Effector memory CD8-positive, alpha-beta T cell (primary cell): ENCODE measurements around the gene DMPK.
"Not testable (repeated sequence)": the region's sequence is repeated elsewhere in the genome, so short reads cannot be mapped to it uniquely, and the experiment has no call there.

Source experiments
- ATAC-seq: fragments of 150-1000 bp; cut with Tn5 transposase; replicated peaks from 2 replicates; pipeline ENCODE4 v1.10.0; 2021; ENCODE audit warnings: mild to moderate bottlenecking, moderate library complexity
- DNase-seq, 3 experiments: peaks; one replicate each; pipeline ENCODE4 v3.0.0; 2021
- H3K27ac Mint-ChIP-seq, 2 donors: one replicate each; pipeline ENCODE4 v1.8.0; 2022; ENCODE audit warnings: mild to moderate bottlenecking in 2 of 2, mixed read lengths in 2 of 2, moderate library complexity in 2 of 2
- H3K27me3 Mint-ChIP-seq, 2 donors: one replicate each; pipeline ENCODE4 v1.8.0; 2022; ENCODE audit warnings: mixed read lengths in 2 of 2
- H3K36me3 Mint-ChIP-seq: one replicate; pipeline ENCODE4 v1.8.0; 2022; ENCODE audit warnings: mild to moderate bottlenecking, moderate library complexity, mixed read lengths; ENCODE audit not compliant: insufficient read depth
- H3K4me1 Mint-ChIP-seq, 2 donors: one replicate each; pipeline ENCODE4 v1.8.0; 2022; ENCODE audit warnings: low read depth in 2 of 2, mixed read lengths in 2 of 2
- H3K4me3 Mint-ChIP-seq, 2 donors: one replicate each; pipeline ENCODE4 v1.8.0; 2022; ENCODE audit warnings: mild to moderate bottlenecking in 2 of 2, mixed read lengths in 2 of 2, moderate library complexity in 2 of 2
- H3K9me3 Mint-ChIP-seq, 2 donors: one replicate each; pipeline ENCODE4 v1.8.0; 2022; ENCODE audit warnings: mixed read lengths in 2 of 2

The DMPK gene

GRCh38 chr19:45747513-45747912, 34.8 kb downstream of the DMPK start:
- Mint-ChIP-seq H3K9me3 (no peaks in the 10 kb centered on the region), H3K27me3 (peaks cover 10 to 46% of the 10 kb centered on the region in 2 donors), H3K4me3 (no peak overlapping the region), H3K36me3 (no peaks in the 10 kb centered on the region), H3K27ac (no peak overlapping the region), H3K4me1 (no peaks in the 10 kb centered on the region)
- DNase-seq (no peak), ATAC-seq (no peak)

DNA sequence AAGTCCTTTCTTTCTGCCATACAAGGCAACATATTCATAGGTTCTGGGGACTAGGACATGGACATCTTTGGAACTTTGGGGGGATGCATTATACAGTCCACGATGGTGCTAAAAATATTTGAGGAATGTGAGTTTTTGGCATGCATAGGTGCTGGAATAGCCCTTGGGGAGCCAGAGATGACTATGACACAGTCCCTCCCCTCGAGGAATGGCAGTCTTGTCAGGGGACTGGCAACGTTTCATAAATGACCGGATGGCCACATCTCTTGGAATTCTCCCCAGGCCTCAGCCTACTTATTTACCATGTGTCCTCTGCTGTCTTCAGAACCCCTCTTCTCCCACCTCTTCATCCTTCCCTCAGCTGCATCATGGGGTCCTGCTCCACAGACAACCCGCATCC, 35.4 kb downstream of the DMPK start:
- Mint-ChIP-seq H3K27me3 (peaks cover 10 to 51% of the 10 kb centered on the region in 2 donors), H3K27ac (no peak overlapping the region), H3K36me3 (no peaks in the 10 kb centered on the region), H3K4me3 (no peak overlapping the region), H3K4me1 (no peaks in the 10 kb centered on the region), H3K9me3 (no peaks in the 10 kb centered on the region)
- no peak for ATAC-seq
- DNase-seq: no peak

GRCh38 chr19:45745606-45746005, 36.7 kb downstream of the DMPK start:
- no peak for DNase-seq
- Mint-ChIP-seq H3K4me1 (no peaks in the 10 kb centered on the region), H3K4me3 (no peak overlapping the region), H3K27ac (no peak overlapping the region), H3K36me3 (no peaks in the 10 kb centered on the region), H3K9me3 (no peaks in the 10 kb centered on the region), H3K27me3 (peaks cover 10 to 51% of the 10 kb centered on the region in 2 donors)
- ATAC-seq: no peak

GRCh38 chr19:45742969-45743368, 39.3 kb downstream of the DMPK start:
- H3K4me1 Mint-ChIP-seq: no peaks in the 10 kb centered on the region

DNA sequence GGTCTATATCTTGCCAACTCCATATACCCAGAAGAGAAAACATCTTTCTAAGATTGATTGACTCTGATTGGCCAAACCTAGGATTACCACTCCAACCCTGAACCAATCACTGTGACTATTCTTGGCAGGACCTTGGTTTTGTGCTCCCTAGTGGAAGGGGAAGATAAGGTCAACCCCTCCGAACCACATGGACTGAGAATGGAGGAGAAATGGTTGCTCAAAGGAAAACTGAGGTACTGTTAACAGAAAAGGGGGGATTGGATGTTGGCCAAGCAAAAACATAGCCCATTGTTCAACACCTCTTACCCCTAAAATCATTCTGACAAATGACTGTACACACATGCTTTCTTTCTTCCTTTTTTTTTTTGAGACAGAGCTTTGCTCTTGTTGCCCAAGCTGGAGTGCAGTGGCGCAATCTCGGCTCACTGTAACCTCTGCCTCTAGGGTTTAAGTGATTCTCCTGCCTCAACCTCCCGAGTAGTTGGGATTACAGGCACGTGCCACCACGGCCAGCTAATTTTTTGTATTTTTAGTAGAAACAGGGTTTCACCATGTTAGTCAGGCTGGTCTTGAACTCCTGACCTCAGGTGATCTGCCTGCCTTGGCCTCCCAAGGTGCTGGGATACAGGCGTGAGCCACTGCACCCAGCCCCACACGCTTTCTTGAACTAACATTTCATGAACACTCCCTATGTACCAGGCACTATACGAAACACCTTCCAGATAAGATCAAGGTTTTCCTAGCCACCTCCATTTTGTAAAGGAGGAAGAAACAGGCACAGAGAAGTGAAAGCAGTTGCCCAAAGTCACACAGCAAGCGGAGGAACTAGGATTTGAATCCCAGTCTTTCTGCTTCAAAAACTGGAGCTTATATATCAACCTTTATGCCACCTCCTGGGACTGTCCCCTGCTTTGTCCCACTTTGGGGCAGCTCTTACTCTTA, 42.5 kb downstream of the DMPK start:
- H3K27me3 Mint-ChIP-seq: peaks cover 0 to 29% of the 10 kb centered on the region in 2 donors
- no peak for ATAC-seq

More at GRCh38 chr19:45742969-45743368, 39.3 kb downstream of the DMPK start:
- no peak overlapping the region for H3K4me3 Mint-ChIP-seq
- DNase-seq: no peak
- no peak overlapping the region for H3K27ac Mint-ChIP-seq
- peaks cover 10 to 55% of the 10 kb centered on the region in 2 donors for H3K27me3 Mint-ChIP-seq
- no peaks in the 10 kb centered on the region for H3K36me3 Mint-ChIP-seq
- H3K9me3 Mint-ChIP-seq: no peaks in the 10 kb centered on the region
- ATAC-seq: no peak

GRCh38 chr19:45733160-45733810, 49.0 kb downstream of the DMPK start, which contains the start of gene MEIOSIN:
TSS of gene MEIOSIN (plus strand) at chr19:45733439. CDS start at chr19:45735377, 1,938 bp downstream.
- ATAC-seq: no peak
- DNase-seq: no peak
- Mint-ChIP-seq H3K27ac (peak within 1 kb of the TSS; percentile 22 to 32), H3K4me1 (peaks cover 17 to 24% of the 10 kb centered on the region in 2 donors), H3K9me3 (no peaks in the 10 kb centered on the region), H3K4me3 (no peak within 1 kb of the TSS), H3K27me3 (peaks cover 0 to 6% of the 10 kb centered on the region in 2 donors), H3K36me3 (peaks cover 13% of the 10 kb centered on the region)

More for the DNA sequence above, 42.5 kb downstream of the DMPK start:
- Mint-ChIP-seq H3K9me3 (no peaks in the 10 kb centered on the region), H3K4me3 (no peak overlapping the region), H3K27ac (no peak overlapping the region), H3K4me1 (no peaks in the 10 kb centered on the region), H3K36me3 (peaks cover 3% of the 10 kb centered on the region)
- no peak for DNase-seq

GRCh38 chr19:45730368-45731288, 51.7 kb downstream of the DMPK start, which contains the start of gene FBXO46:
TSS of gene FBXO46 (minus strand) at chr19:45730896. CDS start at chr19:45713495, 17,401 bp downstream.
- no peaks in the 10 kb centered on the region for H3K9me3 Mint-ChIP-seq
- H3K36me3 Mint-ChIP-seq: peaks cover 15% of the 10 kb centered on the region
- H3K27me3 Mint-ChIP-seq: no peaks in the 10 kb centered on the region
- H3K27ac Mint-ChIP-seq: peak within 1 kb of the TSS; percentile 95 to 96
- peak; percentile 89 to 93 (median 90) for DNase-seq
- peak within 1 kb of the TSS; percentile 90 to 96 for H3K4me3 Mint-ChIP-seq
- H3K4me1 Mint-ChIP-seq: peaks cover 27 to 28% of the 10 kb centered on the region in 2 donors
- ATAC-seq: peak; percentile 98

GRCh38 chr19:45729800-45730290, 52.4 kb downstream of the DMPK start:
- Mint-ChIP-seq H3K36me3 (peaks cover 18% of the 10 kb centered on the region), H3K4me3 (peak overlapping the region; percentile 90 to 96), H3K27ac (peak overlapping the region; percentile 95 to 96), H3K27me3 (no peaks in the 10 kb centered on the region), H3K4me1 (peaks cover 27 to 28% of the 10 kb centered on the region in 2 donors), H3K9me3 (no peaks in the 10 kb centered on the region)
- no peak for ATAC-seq
- no peak for DNase-seq

DNA sequence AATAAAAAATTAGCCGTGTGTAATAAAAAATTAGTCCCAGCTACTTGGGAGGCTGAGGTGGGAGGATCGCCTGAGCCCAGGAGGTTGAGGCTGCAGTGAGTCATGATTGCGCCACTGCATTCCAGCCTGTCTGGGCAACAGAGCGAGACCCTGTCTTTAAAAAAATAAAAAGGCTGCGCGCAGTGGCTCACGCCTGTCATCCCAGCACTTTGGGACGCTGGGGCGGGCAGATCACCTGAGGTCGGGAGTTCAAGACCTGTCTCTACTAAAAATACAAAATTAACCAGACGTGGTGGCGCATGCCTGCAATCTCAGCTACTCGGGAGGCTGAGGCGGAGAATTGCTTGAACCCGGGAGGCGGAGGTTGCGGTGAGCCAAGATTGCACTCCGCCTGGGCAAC, 53.6 kb downstream of the DMPK start:
- H3K4me3 Mint-ChIP-seq: peak overlapping the region in 1 of 2 donors; percentile 45
- ATAC-seq, DNase-seq, H3K9me3 Mint-ChIP-seq, H3K27me3 Mint-ChIP-seq: not testable (repeated sequence)
- H3K4me1 Mint-ChIP-seq: peaks cover 27 to 32% of the 10 kb centered on the region in 2 donors
- H3K36me3 Mint-ChIP-seq: peaks cover 18% of the 10 kb centered on the region
- H3K27ac Mint-ChIP-seq: peak overlapping the region; percentile 29 to 47

GRCh38 chr19:45720065-45720464, 62.2 kb downstream of the DMPK start:
- DNase-seq, H3K27me3 Mint-ChIP-seq, H3K4me3 Mint-ChIP-seq, H3K9me3 Mint-ChIP-seq, ATAC-seq: not testable (repeated sequence)
- H3K36me3 Mint-ChIP-seq: peaks cover 34% of the 10 kb centered on the region
- peak overlapping the region in 1 of 2 donors; percentile 23 for H3K27ac Mint-ChIP-seq
- peaks cover 18 to 29% of the 10 kb centered on the region in 2 donors for H3K4me1 Mint-ChIP-seq
